Stomach (tissue), 9 donors: Measurements from ENCODE around the gene SETX. TPM values are rescaled to one million over a fixed set of nuclear protein-coding genes. Genes with fewer than 3 reads are reported as not detected.
A peak's percentile ranks its signal among the peaks of the same experiment; 100 is the strongest.

Experiments used
- DNase-seq, 2 donors: peaks; one replicate each; pipeline versions ENCODE4 v3.0.0 to v3.0.0-alpha.2; 2013 to 2019
- H3K27ac ChIP-seq, 5 donors: fragments of 200-600 bp in 4 of 5; sonication (generic) in 4 of 5; one replicate each; pipeline ENCODE4 v1.5.1; 2013 to 2019; ENCODE audit warnings: mild to moderate bottlenecking in 1 of 5, moderate library complexity in 1 of 5
- H3K27me3 ChIP-seq, 3 donors: fragments of 200-600 bp; sonication (generic); one replicate each; pipeline ENCODE4 v1.5.1; 2017 to 2019; ENCODE audit warnings: mixed run types in 1 of 3
- H3K36me3 ChIP-seq, 4 donors: fragments of 200-600 bp; sonication (generic); 1 replicate in 3 of 4; 2 replicates in 1 of 4; pipeline ENCODE4 v1.5.1; 2016 to 2019
- H3K4me1 ChIP-seq, 4 donors: fragments of 200-600 bp; sonication (generic); one replicate each; pipeline ENCODE4 v1.5.1; 2016 to 2019
- H3K4me3 ChIP-seq, 4 donors: fragments of 200-600 bp; sonication (generic) in 3 of 4; one replicate each; pipeline ENCODE4 v1.5.1; 2016 to 2019; ENCODE audit warnings: mild to moderate bottlenecking in 1 of 4
- H3K9me3 ChIP-seq, 4 donors: fragments of 200-600 bp; sonication (generic); one replicate each; pipeline ENCODE4 v1.5.1; 2016 to 2019
- EP300 ChIP-seq: sonication (generic); formaldehyde crosslinking; IDR thresholded peaks from one replicate; pipeline ENCODE4 v1.6.1; 2017; ENCODE audit warnings: antibody characterized with exemption
- POLR2A ChIP-seq, 4 donors: fragments of 450-650 bp; IDR thresholded peaks; one replicate each; pipeline ENCODE4 v1.6.1; 2016; ENCODE audit warnings: antibody characterized with exemption in 4 of 4, control low read depth in 2 of 4, mild to moderate bottlenecking in 1 of 4, moderate library complexity in 1 of 4
- POLR2AphosphoS5 ChIP-seq, 3 donors: sonication (generic); formaldehyde crosslinking; IDR thresholded peaks; one replicate each; pipeline ENCODE4 v1.6.1; 2016; ENCODE audit warnings: antibody characterized with exemption in 3 of 3
- WGBS, 5 donors: extraction: QIAGEN DNeasy Blood & Tissue Kit in 3 of 5; methylation state at CpG; one replicate each; pipeline versions ENCODE4 v1.1.5 to v1.1.7; 2013 to 2018; 5-methylcytosine and 5-hydroxymethylcytosine counted together
- intact Hi-C: fragments of 100-400 bp; cut with DNase I; formaldehyde crosslinking; loops from one replicate; pipeline ENCODE4 v1.15.1; 2023; ENCODE audit warnings: low total_unique reads
- polyA plus RNA-seq, 3 donors: library from polyadenylated mRNA; stranded (reverse); fragments of 200-250 nt; gene quantifications; one replicate each; pipeline ENCODE4 v1.2.3, GENCODE V29; 2013
- total RNA-seq, 5 donors: library from RNA; depleted of rRNA; stranded (reverse); fragments of >200 nt; gene quantifications; one replicate each; pipeline versions ENCODE4 v1.1.0 to v1.2.3, GENCODE V29; 2014 to 2016
- TF ChIP-seq, protein P1 (sequence below), 7 experiments: fragments of 450-650 bp in 4 of 7; fragments of 200-600 bp in 3 of 7; sonication (generic) in 3 of 7; IDR thresholded peaks; one replicate each; pipeline ENCODE4 v1.5.1; 2016 to 2019; ENCODE audit warnings: antibody characterized with exemption in 7 of 7, control low read depth in 2 of 7, mild to moderate bottlenecking in 1 of 7
- donor health status: healthy with polysubstance abuse.
- donor health status: Bipolar disorder and iron deficiency.
- donor health status: healthy.

The SETX gene
- total and polyA plus RNA-seq, 8 donors: 7.9 to 96.7 (median 34.6) TPM

DNA sequence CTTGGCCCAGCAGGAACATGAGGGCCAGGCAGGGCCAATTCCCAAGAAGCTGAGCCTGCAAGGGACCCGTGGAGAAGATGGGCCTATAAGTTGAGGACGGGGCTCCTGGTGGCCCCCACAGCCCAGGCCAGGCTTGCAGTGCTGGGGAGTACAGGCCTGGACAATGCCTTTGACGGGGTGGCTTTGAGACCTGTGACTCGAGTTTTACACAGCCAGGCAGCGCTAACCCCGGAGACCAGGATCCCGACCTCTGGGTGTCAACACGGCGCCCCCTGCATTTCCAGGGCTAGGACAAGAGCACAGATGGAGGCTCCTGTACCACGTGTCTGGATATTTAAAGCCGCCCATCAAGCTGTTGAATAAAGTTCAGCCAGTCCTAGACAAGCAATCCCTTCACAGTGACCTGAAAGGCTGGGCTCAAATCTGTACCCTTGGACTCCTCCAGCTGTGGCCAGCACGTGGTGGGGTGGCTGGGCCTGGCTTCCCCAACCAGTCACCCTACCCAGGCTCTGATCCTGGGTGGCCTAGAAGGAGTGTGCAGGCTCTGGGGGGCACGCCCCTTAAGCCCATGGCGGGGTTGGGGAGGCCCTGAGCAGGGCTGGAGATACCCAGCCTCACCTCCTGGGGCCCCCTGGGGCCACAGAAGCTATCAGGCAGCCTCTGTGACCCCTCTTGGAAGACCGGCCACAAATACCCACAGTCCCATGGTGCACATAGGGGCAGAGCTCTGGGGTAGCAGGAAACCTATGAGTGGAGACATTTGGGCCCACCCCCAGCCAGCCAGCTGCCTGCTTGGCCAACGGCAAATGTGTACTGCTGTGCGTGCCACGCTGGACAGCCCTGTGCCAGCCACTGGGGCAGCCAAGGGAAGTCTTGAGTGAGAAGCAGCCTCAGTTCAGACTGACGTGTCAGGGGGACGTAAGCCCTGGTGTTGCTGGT, 104.2 kb downstream of the SETX start:
- no peak for TF ChIP-seq EP300
- no peak for TF ChIP-seq POLR2AphosphoS5 (IDR thresholded peaks at IDR 0.05)
- TF ChIP-seq, protein P1, sequence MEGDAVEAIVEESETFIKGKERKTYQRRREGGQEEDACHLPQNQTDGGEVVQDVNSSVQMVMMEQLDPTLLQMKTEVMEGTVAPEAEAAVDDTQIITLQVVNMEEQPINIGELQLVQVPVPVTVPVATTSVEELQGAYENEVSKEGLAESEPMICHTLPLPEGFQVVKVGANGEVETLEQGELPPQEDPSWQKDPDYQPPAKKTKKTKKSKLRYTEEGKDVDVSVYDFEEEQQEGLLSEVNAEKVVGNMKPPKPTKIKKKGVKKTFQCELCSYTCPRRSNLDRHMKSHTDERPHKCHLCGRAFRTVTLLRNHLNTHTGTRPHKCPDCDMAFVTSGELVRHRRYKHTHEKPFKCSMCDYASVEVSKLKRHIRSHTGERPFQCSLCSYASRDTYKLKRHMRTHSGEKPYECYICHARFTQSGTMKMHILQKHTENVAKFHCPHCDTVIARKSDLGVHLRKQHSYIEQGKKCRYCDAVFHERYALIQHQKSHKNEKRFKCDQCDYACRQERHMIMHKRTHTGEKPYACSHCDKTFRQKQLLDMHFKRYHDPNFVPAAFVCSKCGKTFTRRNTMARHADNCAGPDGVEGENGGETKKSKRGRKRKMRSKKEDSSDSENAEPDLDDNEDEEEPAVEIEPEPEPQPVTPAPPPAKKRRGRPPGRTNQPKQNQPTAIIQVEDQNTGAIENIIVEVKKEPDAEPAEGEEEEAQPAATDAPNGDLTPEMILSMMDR (IDR thresholded peaks at IDR 0.05): no peak
- TF ChIP-seq POLR2A (IDR thresholded peaks at IDR 0.05): no peak
- Histone ChIP-seq H3K9me3 (peaks cover 0 to 10% (median 3%) of the 10 kb centered on the region in 4 donors), H3K4me1 (peaks cover 0 to 7% (median 4%) of the 10 kb centered on the region in 4 donors), H3K27ac (no peak overlapping the region), H3K27me3 (peaks cover 0 to 29% (median 5%) of the 10 kb centered on the region in 3 donors), H3K4me3 (no peak overlapping the region), H3K36me3 (no peaks in the 10 kb centered on the region)
- DNase-seq: no peak
- WGBS, 5 donors: 90 to 93% (median 93%) methylated on average over 5 to 20 of the region's 20 CpGs
- intact Hi-C loops: no loop called here

DNA sequence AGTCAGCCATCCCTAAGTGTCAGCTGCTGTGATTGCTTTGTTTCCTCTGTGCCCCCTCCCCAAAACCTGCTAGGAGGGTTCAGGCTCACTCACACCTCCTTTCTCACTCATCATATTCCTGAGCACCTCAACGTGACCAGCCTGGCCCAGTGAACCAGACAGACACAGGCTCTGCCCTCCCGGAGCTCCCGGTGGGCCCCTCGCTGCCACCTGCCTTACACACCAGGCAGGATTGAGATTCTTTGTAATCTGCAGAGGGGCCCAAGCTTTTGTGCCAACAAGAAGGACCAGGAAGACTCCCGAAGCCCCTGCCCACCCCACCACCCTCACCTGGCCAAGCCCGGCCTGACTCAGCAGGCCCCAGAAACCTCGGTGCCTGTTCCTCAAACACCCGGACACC, 105.1 kb downstream of the SETX start:
- Histone ChIP-seq H3K9me3 (peaks cover 0 to 10% (median 3%) of the 10 kb centered on the region in 4 donors), H3K4me3 (no peak overlapping the region), H3K27ac (no peak overlapping the region), H3K27me3 (peaks cover 0 to 37% (median 5%) of the 10 kb centered on the region in 3 donors), H3K4me1 (peaks cover 4 to 14% (median 10%) of the 10 kb centered on the region in 4 donors), H3K36me3 (no peaks in the 10 kb centered on the region)
- 81 to 87% (median 84%) methylated on average over 8 of the region's 8 CpGs for WGBS, 5 donors
- TF ChIP-seq POLR2A (IDR thresholded peaks at IDR 0.05) (no peak), POLR2AphosphoS5 (IDR thresholded peaks at IDR 0.05) (no peak), EP300 (no peak)
- TF ChIP-seq, protein P1 (IDR thresholded peaks at IDR 0.05): no peak
- DNase-seq: no peak
- intact Hi-C loops: no loop called here

DNA sequence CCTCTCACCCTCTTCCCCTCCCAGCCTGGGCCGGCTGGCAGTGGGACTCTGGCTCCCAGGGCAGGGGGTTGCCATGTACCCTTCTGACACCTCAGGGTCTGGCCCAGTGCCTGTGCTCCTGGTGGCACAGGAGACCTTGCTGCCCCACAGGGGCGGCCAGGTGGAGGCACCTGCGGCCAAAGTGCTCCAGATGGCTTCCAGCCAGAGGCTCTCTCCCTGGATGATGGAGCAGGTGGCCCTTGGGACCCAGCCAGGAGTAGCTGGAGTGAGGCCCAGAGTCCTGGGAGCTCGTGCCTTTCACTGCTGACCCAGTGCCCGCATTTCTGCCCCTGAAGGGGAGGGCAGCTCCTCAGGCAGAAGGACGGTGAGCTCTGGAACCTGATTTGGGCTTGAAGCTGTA, 105.7 kb downstream of the SETX start:
- H3K27me3 ChIP-seq: peaks cover 0 to 37% (median 5%) of the 10 kb centered on the region in 3 donors
- H3K4me1 ChIP-seq: peaks cover 4 to 19% (median 15%) of the 10 kb centered on the region in 4 donors
- no peak overlapping the region for H3K4me3 ChIP-seq
- peaks cover 0 to 10% (median 3%) of the 10 kb centered on the region in 4 donors for H3K9me3 ChIP-seq
- TF ChIP-seq EP300 (no peak), POLR2A (IDR thresholded peaks at IDR 0.05) (no peak), POLR2AphosphoS5 (IDR thresholded peaks at IDR 0.05) (peak in 1 of 3 donors; percentile 35)
- TF ChIP-seq, protein P1 (IDR thresholded peaks at IDR 0.05): no peak
- H3K36me3 ChIP-seq: no peaks in the 10 kb centered on the region
- no peak overlapping the region for H3K27ac ChIP-seq
- intact Hi-C loops: no loop called here
- peak in 1 of 2 donors; percentile 98 for DNase-seq
- 36 to 59% (median 39%) methylated on average over 3 to 6 of the region's 6 CpGs for WGBS, 5 donors

DNA sequence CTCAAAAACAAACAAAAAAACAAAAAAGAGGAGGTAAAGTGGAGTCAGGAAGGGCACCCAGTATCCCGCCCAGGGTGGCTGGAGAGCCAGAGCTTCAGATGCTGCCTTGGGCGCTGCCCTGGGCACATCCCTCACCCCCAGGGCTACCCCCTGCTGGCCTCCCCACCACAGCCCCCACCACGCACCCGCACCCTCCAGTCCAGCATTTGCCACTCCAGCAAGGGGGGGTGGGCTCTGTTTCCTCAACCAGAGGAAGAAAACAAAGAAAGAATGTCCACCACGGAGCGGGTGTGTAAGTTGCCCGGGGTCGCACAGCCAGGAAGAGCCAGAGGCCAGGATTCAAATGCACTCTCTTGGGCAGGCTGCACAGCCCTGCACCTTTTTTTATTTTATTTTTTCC, 106.8 kb downstream of the SETX start:
- Histone ChIP-seq H3K4me1 (peaks cover 4 to 26% (median 21%) of the 10 kb centered on the region in 4 donors), H3K27me3 (peaks cover 0 to 37% (median 5%) of the 10 kb centered on the region in 3 donors), H3K36me3 (no peaks in the 10 kb centered on the region), H3K4me3 (no peak overlapping the region), H3K27ac (no peak overlapping the region), H3K9me3 (peaks cover 0 to 10% (median 3%) of the 10 kb centered on the region in 4 donors)
- DNase-seq: no peak
- intact Hi-C loops: no loop called here
- WGBS, 5 donors: 68 to 80% (median 72%) methylated on average over 8 of the region's 8 CpGs
- TF ChIP-seq POLR2A (IDR thresholded peaks at IDR 0.05) (no peak), POLR2AphosphoS5 (IDR thresholded peaks at IDR 0.05) (no peak), EP300 (no peak)
- TF ChIP-seq, protein P1 (IDR thresholded peaks at IDR 0.05): no peak
